A549 (cell line): ENCODE data around the gene JDP2. TPM values are rescaled to one million over a fixed set of nuclear protein-coding genes. Genes with fewer than 3 reads are reported as not detected.
"Not testable (repeated sequence)": the region's sequence is repeated elsewhere in the genome, so short reads cannot be mapped to it uniquely, and the experiment has no call there.

ENCODE experiments used
- ATAC-seq, 2 experiments: fragments of 200-7000 bp in 1 of 2; fragments of >200 bp in 1 of 2; cut with Nextera tagmentation in 1 of 2; cut with Tn5 transposase in 1 of 2; 3 replicates each; pipeline versions ENCODE4 v1.8.0 to v1.9.1; 2018 to 2020; ENCODE audit warnings: mild to moderate bottlenecking in 1 of 2, moderate library complexity in 1 of 2
- CTCF ChIA-PET: fragments of 300-600 bp; sonication (Branson Sonifier 250); formaldehyde crosslinking; extraction: SDS; loops from one replicate; lab custom pipeline; 2021; ENCODE audit warnings: antibody characterized with exemption, inconsistent platforms; lab: Yijun Ruan, JAX
- POLR2A ChIA-PET: fragments of 350-600 bp; formaldehyde crosslinking; extraction: SDS; loops from one replicate; lab custom pipeline; 2021; ENCODE audit warnings: antibody characterized with exemption, inconsistent platforms; lab: Yijun Ruan, JAX
- DNase-seq, 2 experiments: peaks; one replicate each; pipeline versions ENCODE4 v3.0.0 to v3.0.0-alpha.2; 2011 to 2016; ENCODE audit warnings: low read depth in 1 of 2, low spot score in 1 of 2
- FAIRE-seq: peaks from 2 replicates; lab custom pipeline; 2011; peaks lifted over from hg19 to GRCh38; lab: Jason Lieb, UNC
- H3K27ac ChIP-seq, 2 experiments: fragments of >200 bp; sonication (Bioruptor Twin); formaldehyde crosslinking; 3 replicates each; pipeline ENCODE4 v1.5.1; 2016 to 2017
- H3K4me1 ChIP-seq: fragments of >200 bp; sonication (Bioruptor Twin); formaldehyde crosslinking; 3 replicates; pipeline ENCODE4 v1.6.1; 2016
- H3K4me2 ChIP-seq: fragments of >200 bp; sonication (Bioruptor Twin); formaldehyde crosslinking; 3 replicates; pipeline ENCODE4 v1.6.1; 2016
- H3K4me3 ChIP-seq: fragments of >200 bp; sonication (Bioruptor Twin); formaldehyde crosslinking; 3 replicates; pipeline ENCODE4 v1.5.1; 2016
- H3K9me3 ChIP-seq: fragments of >200 bp; sonication (Bioruptor Twin); formaldehyde crosslinking; 3 replicates; pipeline ENCODE4 v1.6.1; 2016
- BHLHE40 ChIP-seq: IDR thresholded peaks from 2 replicates; pipeline ENCODE4 v1.6.1; 2012; ENCODE audit warnings: low read depth, low read length, inconsistent platforms
- CBX2 ChIP-seq: fragments of 200-600 bp; sonication (generic); IDR thresholded peaks from 2 replicates; pipeline ENCODE4 v1.6.1; 2016; ENCODE audit warnings: low read depth, mild to moderate bottlenecking, borderline replicate concordance
- CHD2 ChIP-seq: fragments of 150-350 bp; IDR thresholded peaks from 2 replicates; pipeline ENCODE4 v1.6.1; 2014; ENCODE audit warnings: low read length; ENCODE audit not compliant: partially characterized antibody
- CHD4 ChIP-seq: fragments of 200-600 bp; sonication (generic); IDR thresholded peaks from 2 replicates; pipeline ENCODE4 v1.6.1; 2016; ENCODE audit warnings: antibody characterized with exemption, mild to moderate bottlenecking, borderline replicate concordance
- E2F6 ChIP-seq: IDR thresholded peaks from 2 replicates; pipeline ENCODE4 v1.6.1; 2012; ENCODE audit warnings: low read depth, borderline replicate concordance
- EHF ChIP-seq: fragments of 250-450 bp; sonication (Bioruptor Pico); IDR thresholded peaks from 2 replicates; pipeline ENCODE4 v1.5.0; 2020; ENCODE audit warnings: mild to moderate bottlenecking
- ELK1 ChIP-seq: fragments of 150-350 bp; IDR thresholded peaks from 2 replicates; pipeline ENCODE4 v1.6.1; 2014; ENCODE audit warnings: low read depth, mild to moderate bottlenecking, low read length
- ESRRA ChIP-seq: fragments of 150-350 bp; IDR thresholded peaks from 2 replicates; pipeline ENCODE4 v1.6.1; 2014; ENCODE audit warnings: mild to moderate bottlenecking, low read length, borderline replicate concordance
- GATA3 ChIP-seq: IDR thresholded peaks from 2 replicates; pipeline ENCODE4 v1.6.1; 2012; ENCODE audit warnings: borderline replicate concordance
- HES2 ChIP-seq: fragments of >200 bp; sonication (Bioruptor Twin); formaldehyde crosslinking; IDR thresholded peaks from 2 replicates; pipeline ENCODE4 v1.6.1; 2016
- HEYL ChIP-seq: fragments of 250-450 bp; sonication (Bioruptor Pico); IDR thresholded peaks from 2 replicates; pipeline ENCODE4 v1.8.0; 2021; ENCODE audit warnings: mild to moderate bottlenecking, moderate library complexity
- HMGXB4 ChIP-seq: fragments of 250-450 bp; sonication (Bioruptor Pico); IDR thresholded peaks from 2 replicates; pipeline ENCODE4 v1.5.0; 2021; ENCODE audit warnings: mild to moderate bottlenecking, moderate library complexity, borderline replicate concordance
- HOXB13 ChIP-seq: fragments of 250-450 bp; sonication (Bioruptor Pico); IDR thresholded peaks from 2 replicates; pipeline ENCODE4 v1.5.0; 2020; ENCODE audit warnings: low read depth, mild to moderate bottlenecking, moderate library complexity
- KDM1A ChIP-seq: fragments of 200-600 bp; sonication (generic); IDR thresholded peaks from 2 replicates; pipeline ENCODE4 v1.6.1; 2016; ENCODE audit warnings: low read depth, mild to moderate bottlenecking
- MYC ChIP-seq: IDR thresholded peaks from 2 replicates; pipeline ENCODE4 v1.6.1; 2012; ENCODE audit warnings: mild to moderate bottlenecking, inconsistent platforms, low read length, improper control_type of control experiment, borderline replicate concordance
- PHF8 ChIP-seq: fragments of 200-600 bp; sonication (generic); IDR thresholded peaks from 2 replicates; pipeline ENCODE4 v1.6.1; 2016; ENCODE audit warnings: low read depth, mild to moderate bottlenecking, antibody characterized with exemption, moderate library complexity, borderline replicate concordance
- POLR2AphosphoS2 ChIP-seq: conservative IDR thresholded peaks from 2 replicates; pipeline ENCODE4 v1.6.1; 2012; ENCODE audit warnings: low read length, improper control_type of control experiment, inconsistent platforms
- RAD21 ChIP-seq, 2 experiments: fragments of >200 bp in 1 of 2; sonication (Bioruptor Twin) in 1 of 2; formaldehyde crosslinking in 1 of 2; IDR thresholded peaks in 1 of 2; conservative IDR thresholded peaks in 1 of 2; 2 replicates in 1 of 2; 3 replicates in 1 of 2; pipeline ENCODE4 v1.6.1; 2012 to 2018; ENCODE audit warnings: inconsistent platforms in 1 of 2
- RARB ChIP-seq: fragments of 250-450 bp; sonication (Bioruptor Pico); IDR thresholded peaks from 2 replicates; pipeline ENCODE4 v1.8.0; 2021; ENCODE audit warnings: mild to moderate bottlenecking, moderate library complexity
- RNF2 ChIP-seq: fragments of 200-600 bp; sonication (generic); IDR thresholded peaks from 2 replicates; pipeline ENCODE4 v1.6.1; 2016; ENCODE audit warnings: low read depth, mild to moderate bottlenecking, antibody characterized with exemption, moderate library complexity, borderline replicate concordance
- USF2 ChIP-seq: fragments of 450-650 bp; IDR thresholded peaks from 2 replicates; pipeline ENCODE4 v1.6.1; 2014; ENCODE audit warnings: antibody characterized with exemption
- ZSCAN20 ChIP-seq: fragments of 250-450 bp; sonication (Bioruptor Pico); IDR thresholded peaks from 2 replicates; pipeline ENCODE4 v1.8.0; 2022; ENCODE audit warnings: mild to moderate bottlenecking, moderate library complexity
- WGBS: methylation state at CpG from one replicate; pipeline ENCODE4 v1.1.6; 2017; ENCODE audit errors: missing lambda C conversion rate; 5-methylcytosine and 5-hydroxymethylcytosine counted together
- polyA plus RNA-seq, 4 experiments: library from polyadenylated mRNA; depleted of rRNA in 3 of 4; stranded (reverse); fragments of >200 nt; fragmentation: RNase III in 1 of 4; extraction: RNeasy Plus Mini Kit Qiagen cat#74134 plus additional on column Dnase treatment in 1 of 4; gene quantifications; 2 replicates in 3 of 4; 3 replicates in 1 of 4; pipeline ENCODE4 v1.2.3, GENCODE V29; 2011 to 2017

Gene JDP2
- polyA plus RNA-seq, 2 of the 4 experiments (the other 2 are of a cell fraction), result 22.4 to 31.2 TPM

- TF ChIP-seq HMGXB4 (no peak), RAD21 (conservative IDR thresholded peaks at IDR 0.05 in 1 of 2, IDR thresholded peaks at IDR 0.05 in 1 of 2) (no peak), HOXB13 (CRISPR knock-in tag) (no peak), EHF (CRISPR knock-in tag) (no peak), ZSCAN20 (CRISPR knock-in tag) (no peak)
These were observed 43.2 kb downstream of the JDP2 start (continued) for GRCh38 chr14:75471059-75471458.

- WGBS, result 79% methylated on average over 6 of the region's 6 CpGs
- CTCF ChIA-PET, result interaction anchor here (0.8 to 1.8 kb wide), 2 partner anchors 87 to 97 kb away, joined by 3 to 8 read pairs; no protein-coding TSS in a partner anchor
- H3K4me3 ChIP-seq, H3K9me3 ChIP-seq, H3K4me2 ChIP-seq, DNase-seq, H3K27ac ChIP-seq, FAIRE-seq, POLR2A ChIA-PET, H3K4me1 ChIP-seq: not testable (repeated sequence)
- ATAC-seq, result peak in 1 of 2 experiments; percentile 16; a peak in 1 of 6 replicates
These were observed 46.3 kb downstream of the JDP2 start for GRCh38 chr14:75474127-75474526.

GRCh38 chr14:75476274-75476995 lies 48.6 kb downstream of the JDP2 start:
- CTCF ChIA-PET, result interaction anchor here (0.6 to 5.9 kb wide), 6 partner anchors 12 to 181 kb away, joined by 3 to 51 read pairs (median 7); partner anchors contain the start of gene FLVCR2
- ATAC-seq (peak in 1 of 2 experiments; percentile 31; a peak in 3 of 6 replicates), DNase-seq (no peak), FAIRE-seq (no peak)
- H3K4me1 ChIP-seq, result no peaks in the 10 kb centered on the region
- no peaks in the 10 kb centered on the region for H3K9me3 ChIP-seq
- H3K4me3 ChIP-seq, result no peak overlapping the region
- 90% methylated on average over 11 of the region's 11 CpGs for WGBS
- H3K27ac ChIP-seq, result no peak overlapping the region
- H3K4me2 ChIP-seq, result no peak overlapping the region
- TF ChIP-seq GATA3 (no peak), BHLHE40 (no peak), KDM1A (no peak), USF2 (no peak), CHD2 (no peak), RARB (CRISPR knock-in tag) (no peak), RNF2 (no peak), MYC (no peak), CBX2 (no peak), HES2 (no peak), POLR2AphosphoS2 (no peak), E2F6 (no peak), PHF8 (no peak), ZSCAN20 (CRISPR knock-in tag) (no peak), ESRRA (no peak), CHD4 (no peak), ELK1 (no peak), HEYL (no peak)
- POLR2A ChIA-PET, result no interaction called here
